Endodermal cell (in vitro differentiated cells): ENCODE data around the gene VMP1. TPM values are rescaled to one million over a fixed set of nuclear protein-coding genes. Genes with fewer than 3 reads are reported as not detected.

Experiments
- DNase-seq: peaks from one replicate; pipeline ENCODE4 v3.0.0-alpha.2; 2017
- H3K27ac ChIP-seq: 2 replicates; pipeline ENCODE4 v1.5.1; 2013; ENCODE audit warnings: mild to moderate bottlenecking, low read depth, low read length, moderate library complexity
- H3K27me3 ChIP-seq: 2 replicates; pipeline ENCODE4 v1.6.1; 2013; ENCODE audit warnings: mild to moderate bottlenecking, low read length, moderate library complexity; ENCODE audit not compliant: insufficient read depth, control insufficient read depth, poor library complexity, severe bottlenecking
- H3K36me3 ChIP-seq: 2 replicates; pipeline ENCODE4 v1.7.0; 2013; ENCODE audit warnings: mild to moderate bottlenecking, low read length, moderate library complexity; ENCODE audit not compliant: control insufficient read depth, insufficient read depth
- H3K4me1 ChIP-seq: one replicate; pipeline ENCODE4 v1.7.0; 2013; ENCODE audit warnings: low read length; ENCODE audit not compliant: control insufficient read depth, insufficient read depth
- H3K4me3 ChIP-seq: 2 replicates; pipeline ENCODE4 v1.5.1; 2013; ENCODE audit warnings: mild to moderate bottlenecking, low read length, moderate library complexity
- H3K9ac ChIP-seq: 2 replicates; pipeline ENCODE4 v1.6.1; 2013; ENCODE audit warnings: mild to moderate bottlenecking, low read length, moderate library complexity; ENCODE audit not compliant: poor library complexity, severe bottlenecking; ENCODE audit errors: extremely low read depth
- H3K9me3 ChIP-seq: 2 replicates; pipeline ENCODE4 v1.6.1; 2013; ENCODE audit warnings: mild to moderate bottlenecking, low read length, moderate library complexity; ENCODE audit not compliant: control insufficient read depth
- H3K27ac Mint-ChIP-seq: 2 replicates; pipeline ENCODE4 v1.8.0; 2020; ENCODE audit warnings: mixed read lengths
- H3K27me3 Mint-ChIP-seq: 2 replicates; pipeline ENCODE4 v1.8.0; 2021; ENCODE audit warnings: mild to moderate bottlenecking, mixed read lengths; ENCODE audit not compliant: insufficient read depth
- H3K36me3 Mint-ChIP-seq: 2 replicates; pipeline ENCODE4 v1.8.0; 2020; ENCODE audit warnings: low read depth, mixed read lengths
- H3K4me1 Mint-ChIP-seq: 2 replicates; pipeline ENCODE4 v1.8.0; 2020; ENCODE audit warnings: mixed read lengths
- H3K4me3 Mint-ChIP-seq: 2 replicates; pipeline ENCODE4 v1.8.0; 2020; ENCODE audit warnings: mild to moderate bottlenecking, moderate library complexity, mixed read lengths
- H3K9me3 Mint-ChIP-seq: 2 replicates; pipeline ENCODE4 v1.8.0; 2020; ENCODE audit warnings: mild to moderate bottlenecking, mixed read lengths
- CTCF ChIP-seq: fragments of 200-600 bp; sonication (generic); conservative IDR thresholded peaks from 2 replicates; pipeline ENCODE4 v1.5.0; 2021; ENCODE audit warnings: antibody characterized with exemption, mild to moderate bottlenecking
- WGBS, 2 experiments: methylation state at CpG; one replicate each; pipeline versions ENCODE4 v1.1.5 to v1.1.7; 2013; ENCODE audit warnings: missing lambda C conversion rate in 2 of 2, mixed read lengths in 1 of 2; ENCODE audit not compliant: insufficient coverage in 1 of 2, insufficient read length in 1 of 2; 5-methylcytosine and 5-hydroxymethylcytosine counted together
- total RNA-seq, 2 donors: library from RNA; stranded (reverse); fragmentation: NEBNext Ultra II Directional in 1 of 2; extraction: Animal tissue kit (Norgen Biotek cat#: 25700) in 1 of 2; gene quantifications; 2 replicates in 1 of 2; 3 replicates in 1 of 2; pipeline ENCODE4 v1.2.1, GENCODE V29; 2021

VMP1 gene
- total RNA-seq, 2 donors from 2014 or later: 67.9 to 69.9 TPM

GRCh38 chr17:59760160-59760559 lies 52.7 kb downstream of the VMP1 start:
- no CpG with 5 or more reads among the region's 1 CpG for WGBS, 2 experiments
- H3K9me3 Mint-ChIP-seq: peaks cover 5% of the 10 kb centered on the region
- Histone ChIP-seq H3K4me1 (no peaks in the 10 kb centered on the region), H3K9ac (no peak overlapping the region), H3K27me3 (no peaks in the 10 kb centered on the region), H3K27ac (no peak overlapping the region), H3K9me3 (peaks cover 14% of the 10 kb centered on the region), H3K36me3 (peaks cover 12% of the 10 kb centered on the region), H3K4me3 (no peak overlapping the region)
- H3K27ac Mint-ChIP-seq: no peak overlapping the region
- no peak for TF ChIP-seq CTCF
- no peak overlapping the region for H3K4me3 Mint-ChIP-seq
- no peak for DNase-seq
- H3K36me3 Mint-ChIP-seq: peaks cover 27% of the 10 kb centered on the region
- H3K27me3 Mint-ChIP-seq: no peaks in the 10 kb centered on the region
- H3K4me1 Mint-ChIP-seq: peaks cover 10% of the 10 kb centered on the region

GRCh38 chr17:59761385-59762048 lies 54.1 kb downstream of the VMP1 start:
- no peaks in the 10 kb centered on the region for H3K27me3 Mint-ChIP-seq
- peaks cover 5% of the 10 kb centered on the region for H3K4me1 Mint-ChIP-seq
- H3K27ac ChIP-seq: peak overlapping the region; percentile 93
- no peaks in the 10 kb centered on the region for H3K27me3 ChIP-seq
- no peak overlapping the region for H3K4me3 Mint-ChIP-seq
- 55 to 75% methylated on average over 3 of the region's 3 CpGs for WGBS, 2 experiments
- peaks cover 31% of the 10 kb centered on the region for H3K36me3 Mint-ChIP-seq
- H3K9ac ChIP-seq: no peak overlapping the region
- H3K9me3 Mint-ChIP-seq: peaks cover 5% of the 10 kb centered on the region
- DNase-seq: peak; percentile 63
- no peak for TF ChIP-seq CTCF
- H3K4me3 ChIP-seq: no peak overlapping the region
- peak overlapping the region; percentile 69 for H3K27ac Mint-ChIP-seq
- H3K36me3 ChIP-seq: peaks cover 12% of the 10 kb centered on the region
- H3K4me1 ChIP-seq: no peaks in the 10 kb centered on the region
- peaks cover 14% of the 10 kb centered on the region for H3K9me3 ChIP-seq

GRCh38 chr17:59762049-59762823 lies 54.8 kb downstream of the VMP1 start:
- H3K27ac Mint-ChIP-seq: peak overlapping the region; percentile 69
- Histone ChIP-seq H3K9ac (no peak overlapping the region), H3K4me3 (no peak overlapping the region), H3K27me3 (no peaks in the 10 kb centered on the region), H3K27ac (peak overlapping the region; percentile 93), H3K36me3 (peaks cover 12% of the 10 kb centered on the region), H3K4me1 (no peaks in the 10 kb centered on the region), H3K9me3 (peaks cover 14% of the 10 kb centered on the region)
- H3K27me3 Mint-ChIP-seq: no peaks in the 10 kb centered on the region
- peaks cover 34% of the 10 kb centered on the region for H3K36me3 Mint-ChIP-seq
- DNase-seq: no peak
- TF ChIP-seq CTCF: no peak
- peaks cover 5% of the 10 kb centered on the region for H3K9me3 Mint-ChIP-seq
- 97% methylated on average over 3 of the region's 4 CpGs; no CpG with 5 or more reads in 1 of the 2 experiments for WGBS, 2 experiments
- H3K4me3 Mint-ChIP-seq: no peak overlapping the region
- H3K4me1 Mint-ChIP-seq: peaks cover 5% of the 10 kb centered on the region
